GM19452 (cell line): ENCODE measurements around the gene NANOGP8.

Experiments used
- ATAC-seq: cut with Tn5 transposase; IDR thresholded peaks from one replicate; pipeline ENCODE4 v1.9.1; 2021; ENCODE audit not compliant: unreplicated experiment

NANOGP8 gene

GRCh38 chr15:35061161-35061824 is 23.8 kb downstream of the NANOGP8 start:
- no peak for ATAC-seq

- ATAC-seq, result no peak
Measured at GRCh38 chr15:35060591-35060990, 24.5 kb downstream of the NANOGP8 start.

DNA sequence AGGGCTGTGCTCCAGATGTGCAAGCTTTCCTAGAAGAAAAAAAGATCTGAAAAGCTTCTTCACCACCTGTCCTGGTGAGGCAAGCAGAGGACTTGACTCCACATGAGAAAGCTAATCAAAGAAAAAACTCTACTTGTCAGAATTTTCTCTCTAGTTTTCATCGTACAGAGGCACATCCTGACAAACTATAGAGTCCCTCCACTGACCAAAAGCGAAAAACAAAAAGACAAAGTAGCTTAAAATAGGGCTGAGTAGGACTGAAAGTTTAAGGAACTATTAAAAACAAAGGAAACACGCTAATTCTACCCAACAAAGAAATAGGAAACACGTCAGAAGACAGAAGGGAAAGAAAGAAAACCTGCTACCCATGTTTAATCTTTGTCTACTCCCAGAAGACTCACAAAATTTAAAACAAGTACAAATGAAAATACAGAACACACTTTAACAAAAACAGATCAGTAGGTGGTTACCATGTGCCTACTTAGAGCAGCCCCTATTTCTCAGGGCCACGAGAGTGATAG is 26.5 kb downstream of the NANOGP8 start:
- no peak for ATAC-seq

GRCh38 chr15:35055416-35056105 is 29.5 kb downstream of the NANOGP8 start:
- no peak for ATAC-seq

DNA sequence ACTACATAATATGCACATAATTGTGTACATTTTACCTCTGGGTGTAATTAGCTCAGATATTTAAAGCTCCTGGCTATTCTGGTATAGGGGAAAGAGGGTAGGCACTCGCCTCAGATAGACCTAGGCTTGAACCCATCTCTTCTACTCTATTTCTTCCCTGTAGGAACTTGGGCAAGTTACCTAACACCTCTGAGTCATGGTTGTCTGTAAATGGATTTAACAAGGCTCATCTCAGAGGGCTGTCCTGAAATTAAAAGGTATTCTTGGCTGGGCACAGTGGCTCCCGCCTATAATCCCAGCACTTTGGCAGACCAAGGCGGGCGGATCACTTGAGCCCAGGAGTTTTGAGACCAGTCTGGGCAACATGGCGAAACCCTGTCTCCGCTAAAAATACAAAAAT is 30.7 kb downstream of the NANOGP8 start:
- no peak for ATAC-seq

DNA sequence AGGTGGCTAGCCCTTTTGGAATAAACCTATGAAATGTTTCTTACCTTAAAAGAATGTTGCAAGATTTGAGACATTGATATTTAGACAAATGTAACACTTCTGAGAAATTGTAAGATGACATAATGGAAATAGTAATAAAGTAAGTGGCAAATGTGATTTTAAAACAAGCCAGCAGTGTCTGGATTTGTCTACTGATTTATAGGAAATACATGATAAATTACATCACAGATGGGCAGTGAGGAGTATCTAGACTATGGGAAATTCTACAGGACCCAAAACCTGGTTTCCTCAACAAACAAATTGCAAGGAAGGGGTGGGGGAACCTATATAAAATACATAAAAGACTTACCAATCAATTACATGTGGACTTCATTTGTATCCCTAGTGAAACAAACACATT is 37.1 kb downstream of the NANOGP8 start:
- no peak for ATAC-seq

DNA sequence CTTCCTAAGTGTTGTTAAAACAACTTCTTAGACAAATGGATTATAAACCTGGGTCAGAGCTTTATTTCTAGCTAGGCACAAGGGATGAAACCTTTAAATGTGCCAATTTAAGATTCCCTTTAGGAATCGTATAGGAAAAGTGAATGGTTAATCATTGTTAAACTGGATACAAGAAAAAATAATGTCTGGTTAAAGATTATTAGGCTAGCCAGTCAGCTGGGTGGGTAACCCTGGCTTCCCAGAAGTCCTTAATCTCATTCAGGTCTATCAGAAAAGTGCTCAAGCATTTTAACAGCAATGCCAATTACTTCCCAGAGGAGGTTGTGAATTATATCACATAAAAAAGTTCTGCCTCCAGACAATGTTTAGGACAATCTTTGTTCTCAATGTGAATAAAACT is 37.6 kb downstream of the NANOGP8 start:
- no peak for ATAC-seq

GRCh38 chr15:35043373-35044095 is 41.6 kb downstream of the NANOGP8 start:
- no peak for ATAC-seq

GRCh38 chr15:35040339-35041255 is 44.5 kb downstream of the NANOGP8 start:
- ATAC-seq, result no peak

GRCh38 chr15:35038626-35039451 is 46.3 kb downstream of the NANOGP8 start:
- ATAC-seq, result no peak
